Activated CD8-positive, alpha-beta memory T cell treated with anti-CD3 and anti-CD28 coated beads, Interleukin-2, amount 50 U/mL, for 4 hours (primary cell): Measurements from ENCODE around the gene BMPR1B.
"Not testable (repeated sequence)": the region's sequence is repeated elsewhere in the genome, so short reads cannot be mapped to it uniquely, and the experiment has no call there.

ENCODE experiments used
- DNase-seq: peaks from one replicate; pipeline ENCODE4 v3.0.0-alpha.2; 2020

The BMPR1B gene

DNA sequence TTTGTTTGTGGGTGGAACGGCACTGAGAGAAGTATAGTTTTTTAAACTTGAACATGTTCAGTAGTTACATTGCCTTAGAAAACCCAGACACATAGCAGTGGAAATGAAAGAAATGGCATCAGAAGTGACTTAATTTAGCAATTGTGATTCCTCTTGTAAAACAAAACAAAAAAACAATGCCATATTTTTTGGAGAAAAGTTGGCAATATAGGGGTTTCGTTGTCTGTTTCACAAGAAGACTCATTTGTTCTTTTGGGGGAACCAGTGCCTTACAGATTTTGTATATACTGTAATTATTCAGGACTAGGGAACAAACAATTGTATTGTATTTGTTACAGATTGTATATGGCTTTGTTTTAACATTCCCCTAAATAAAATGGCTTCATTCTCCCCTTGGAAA lies 400.3 kb downstream of the BMPR1B start:
- no peak for DNase-seq

DNA sequence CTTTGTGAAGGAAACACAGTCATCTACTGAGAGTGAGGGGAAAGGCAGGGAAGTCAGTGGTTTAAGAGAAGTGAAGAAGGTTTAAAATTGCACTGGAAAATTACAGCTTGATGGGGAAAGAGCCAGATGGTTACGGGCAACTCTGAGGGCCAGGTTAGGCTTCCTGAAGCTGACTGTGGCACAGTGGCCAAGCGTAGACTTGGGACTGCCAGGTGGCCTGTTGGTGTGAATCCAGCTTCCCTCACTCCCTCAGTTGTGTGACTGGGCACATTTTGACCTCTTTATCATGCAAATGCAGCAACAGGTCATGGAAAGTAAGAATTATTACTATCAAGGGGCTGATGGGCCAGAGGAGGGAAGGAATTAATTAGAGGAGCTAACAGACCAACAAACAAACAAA lies 400.9 kb downstream of the BMPR1B start:
- no peak for DNase-seq

DNA sequence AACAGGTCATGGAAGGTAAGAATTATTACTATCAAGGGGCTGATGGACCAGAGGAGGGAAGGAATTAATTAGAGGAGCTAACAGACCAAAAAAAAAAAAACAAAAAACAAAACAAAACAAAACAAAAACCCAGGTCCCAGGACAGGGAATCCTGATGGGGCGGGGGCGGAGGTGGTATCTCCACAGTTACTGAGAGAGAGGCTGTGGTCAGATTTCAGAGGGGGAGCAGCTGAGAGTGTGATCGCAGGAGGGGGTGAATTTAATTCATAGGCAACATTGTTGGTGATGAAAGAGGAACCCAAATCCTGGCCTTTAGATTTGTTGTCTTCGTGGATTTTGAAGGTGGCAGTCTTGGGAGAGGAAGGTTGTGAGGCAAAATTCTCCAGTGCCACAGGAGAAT lies 401.6 kb downstream of the BMPR1B start:
- DNase-seq = no peak

DNA sequence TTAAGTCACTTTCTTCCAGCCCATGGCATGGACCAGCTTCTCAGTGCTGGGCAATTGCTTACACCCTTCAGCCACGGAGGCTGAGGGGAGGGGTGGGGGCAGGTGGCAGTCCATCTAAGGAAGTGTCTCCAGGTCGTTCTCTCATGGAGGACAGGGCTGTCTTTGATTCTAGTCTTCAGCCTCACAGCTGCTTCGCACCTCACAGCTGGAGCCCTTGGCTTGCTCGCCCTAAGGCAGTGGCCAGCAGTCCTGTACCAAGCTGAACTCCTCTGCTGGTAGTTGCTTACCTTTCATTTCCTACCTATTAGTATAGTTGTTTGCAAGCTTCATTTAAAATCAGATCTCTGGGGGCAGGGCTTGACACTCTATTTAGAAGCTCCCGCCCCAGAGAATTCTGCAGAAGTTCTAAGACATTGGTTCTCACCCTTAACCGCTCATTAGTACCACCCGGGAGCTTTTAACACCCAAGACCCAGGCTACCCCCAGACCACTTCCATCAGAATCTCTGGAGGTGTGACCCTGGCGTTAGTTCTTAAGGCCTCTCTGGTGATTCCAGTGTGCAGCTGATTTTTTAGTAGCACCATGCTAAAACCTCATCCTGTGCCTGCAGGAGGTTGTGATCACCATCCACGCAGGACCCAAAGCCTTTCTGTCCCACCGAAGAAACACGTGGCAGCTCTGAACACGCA lies 404.2 kb downstream of the BMPR1B start:
- no peak for DNase-seq

DNA sequence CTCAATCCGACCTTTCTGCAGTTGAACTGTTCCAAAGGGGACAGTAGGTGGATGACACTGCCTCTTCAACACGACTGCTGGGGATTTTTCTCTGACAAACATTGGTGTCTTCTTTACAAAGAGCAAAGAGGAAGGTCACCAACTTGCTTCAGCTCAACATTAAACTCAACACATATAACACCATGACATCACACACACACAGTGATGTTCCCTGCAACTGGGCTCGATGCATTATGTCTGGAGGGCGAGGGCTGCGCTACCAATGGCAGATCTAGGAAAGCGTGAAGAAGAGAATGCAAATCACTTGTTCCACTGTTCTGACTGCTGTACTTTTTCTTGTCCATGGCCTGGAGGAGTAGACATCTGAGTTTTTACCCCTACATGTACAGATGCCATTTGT lies 405.1 kb downstream of the BMPR1B start:
- no peak for DNase-seq

DNA sequence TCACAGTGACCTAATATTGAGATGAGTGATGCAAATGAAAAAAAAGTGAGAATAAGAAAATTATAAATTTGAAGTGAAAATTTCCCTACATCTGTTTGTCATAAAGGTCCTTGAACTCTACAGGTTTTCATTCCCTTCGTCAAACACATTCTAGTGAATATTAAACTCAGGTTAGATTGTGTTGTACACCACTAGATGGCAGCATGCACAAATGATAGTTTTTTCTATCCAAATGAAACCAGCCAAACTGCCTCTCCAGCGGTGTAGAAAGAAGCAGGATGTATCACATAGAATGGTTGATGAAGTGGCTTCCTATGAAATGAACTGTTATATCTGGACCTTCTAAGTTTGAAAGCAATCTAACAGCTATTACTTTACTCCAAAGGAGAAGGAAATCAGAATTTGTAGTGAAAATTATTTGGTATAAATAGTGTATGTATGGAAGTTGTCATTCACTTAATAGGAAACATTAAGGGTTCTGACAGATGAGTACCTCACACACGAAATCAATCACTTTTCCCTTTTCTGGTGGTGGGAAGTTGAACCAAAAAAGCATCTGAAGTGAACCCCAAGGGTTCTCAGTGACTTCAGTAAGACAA lies 408.3 kb downstream of the BMPR1B start:
- DNase-seq = no peak

DNA sequence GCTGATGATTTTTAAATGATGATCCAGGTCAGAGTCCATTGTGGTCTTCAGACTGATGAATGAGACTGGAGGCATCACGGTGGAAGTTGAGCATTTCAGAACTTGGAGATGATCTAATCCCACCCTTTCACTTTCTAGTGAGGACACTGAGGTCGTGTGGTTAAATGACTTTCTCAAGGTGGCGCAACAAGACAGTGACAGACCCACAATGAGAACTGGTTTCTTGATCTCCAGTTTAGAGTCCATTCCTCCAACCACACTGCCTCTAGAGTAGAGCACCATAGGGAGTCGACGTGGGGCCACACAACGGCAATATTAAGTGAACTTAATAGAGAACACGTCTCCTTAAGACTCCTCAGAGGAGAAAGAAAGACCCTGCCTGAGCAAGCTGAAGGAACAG lies 410.1 kb downstream of the BMPR1B start:
- DNase-seq = no peak

DNA sequence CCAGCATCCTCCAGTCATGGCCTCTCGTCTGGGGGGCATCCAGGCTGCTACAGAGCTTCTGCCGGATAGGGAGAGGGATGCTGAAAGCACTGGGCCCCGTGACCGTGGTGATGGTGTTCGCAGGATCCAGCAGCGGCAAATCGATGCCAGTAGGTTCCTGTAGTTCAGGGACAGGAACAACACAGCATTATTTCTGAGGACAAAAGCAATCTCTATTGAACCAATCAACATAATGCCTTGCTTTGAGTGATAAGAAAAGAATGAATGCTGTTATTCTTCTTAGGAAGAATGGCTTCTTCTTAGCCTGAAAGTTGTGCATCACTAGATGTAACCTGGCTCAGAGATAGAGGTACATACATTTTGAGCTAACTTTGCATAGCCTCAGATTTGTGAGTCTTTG lies 412.4 kb downstream of the BMPR1B start:
- DNase-seq = no peak

DNA sequence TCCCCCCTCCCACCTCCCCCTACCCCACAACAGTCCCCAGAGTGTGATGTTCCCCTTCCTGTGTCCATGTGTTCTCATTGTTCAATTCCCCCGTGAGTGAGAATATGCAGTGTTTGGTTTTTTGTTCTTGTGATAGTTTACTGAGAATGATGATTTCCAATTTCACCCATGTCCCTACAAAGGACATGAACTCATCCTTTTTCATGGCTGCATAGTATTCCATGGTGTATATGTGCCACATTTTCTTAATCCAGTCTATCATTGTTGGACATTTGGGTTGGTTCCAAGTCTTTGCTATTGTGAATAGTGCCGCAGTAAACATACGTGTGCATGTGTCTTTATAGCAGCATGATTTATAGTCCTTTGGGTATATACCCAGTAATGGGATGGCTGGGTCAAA lies 413.6 kb downstream of the BMPR1B start:
- not testable (repeated sequence) for DNase-seq

DNA sequence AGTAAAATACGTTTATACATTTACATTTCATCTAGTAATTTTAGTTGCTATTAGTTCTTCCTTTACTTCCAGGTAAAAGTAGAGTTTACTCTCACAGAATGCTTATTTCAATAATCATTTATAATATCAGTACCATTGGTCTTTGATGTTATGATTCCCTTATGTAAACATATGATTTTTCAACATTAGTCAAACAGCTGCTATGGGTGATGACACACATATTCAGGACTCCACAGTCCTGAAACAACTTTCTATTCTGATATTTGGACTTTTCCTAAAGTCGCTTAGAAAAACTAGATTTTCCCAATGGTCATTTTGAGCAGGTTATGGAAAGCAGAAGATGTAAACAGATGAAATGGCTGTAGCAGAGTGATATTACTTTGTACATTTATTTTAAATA lies 421.2 kb downstream of the BMPR1B start:
- no peak for DNase-seq

DNA sequence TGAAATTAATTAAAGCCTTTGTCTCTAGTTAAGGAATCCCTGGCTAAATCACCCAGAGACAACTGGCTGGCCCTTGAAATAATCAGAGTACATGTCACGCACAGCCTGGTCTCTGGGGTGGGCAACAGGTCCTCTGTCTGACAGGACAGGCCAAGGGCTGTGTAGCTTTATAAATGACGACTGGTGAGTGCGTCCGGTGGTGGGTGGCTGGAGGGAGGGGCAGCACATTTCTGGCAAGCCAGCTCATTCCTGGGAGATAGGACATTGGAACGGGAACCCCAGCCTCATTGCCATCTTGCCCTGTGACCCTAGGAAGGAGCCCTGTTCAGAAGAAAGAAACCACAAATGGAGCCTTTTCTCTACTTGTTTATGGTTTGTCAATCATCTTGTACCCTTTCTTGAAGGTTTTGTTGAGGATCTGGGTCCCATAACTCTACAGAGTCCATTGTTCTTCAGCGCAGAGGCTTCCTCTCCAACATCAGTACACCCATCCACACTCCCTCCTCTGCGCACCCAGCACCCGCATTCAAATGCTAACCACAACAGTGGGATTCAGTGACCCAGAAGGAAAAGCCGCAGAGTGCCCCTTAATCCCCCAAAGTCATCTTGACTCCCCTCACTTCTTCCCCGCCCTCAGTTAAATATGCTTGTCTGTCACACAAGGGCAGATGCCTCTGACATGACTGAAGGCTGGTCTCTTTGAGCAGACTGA lies 422.9 kb downstream of the BMPR1B start:
- DNase-seq = no peak

DNA sequence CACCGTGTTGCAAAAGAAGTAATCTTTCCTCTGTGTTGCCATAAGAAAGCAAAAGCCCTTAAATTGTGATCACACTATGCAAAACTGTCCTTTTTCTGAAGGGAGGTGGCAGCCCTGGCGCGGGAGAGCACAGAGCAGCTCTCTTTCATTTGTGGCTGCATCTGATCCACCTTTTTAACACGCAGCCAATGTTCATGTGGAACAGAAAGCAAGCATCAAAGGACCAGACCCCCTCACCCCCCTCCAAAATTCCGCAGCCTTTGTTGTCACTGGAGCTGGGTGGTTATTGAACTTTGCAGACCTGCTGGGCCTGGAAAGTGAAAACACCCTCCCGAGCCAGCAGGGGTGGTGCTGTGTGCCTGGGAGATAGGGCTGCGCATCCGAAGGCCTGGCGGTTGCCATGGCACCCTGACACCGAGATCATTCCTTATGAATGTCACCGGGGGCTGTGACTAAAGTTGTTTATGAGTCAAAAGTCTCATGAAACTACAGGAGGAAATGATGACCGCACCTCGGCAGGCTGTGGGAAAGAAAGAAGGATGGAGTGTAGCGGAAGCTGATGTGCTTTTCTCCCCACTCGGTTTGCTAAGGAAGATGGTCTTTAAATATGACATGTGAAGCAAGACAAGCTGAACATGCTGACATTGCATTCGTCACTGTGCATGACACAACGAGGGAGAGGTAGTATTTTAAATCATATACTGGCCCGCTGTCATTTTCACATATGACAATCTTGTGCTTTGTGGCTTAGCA lies 423.7 kb downstream of the BMPR1B start:
- DNase-seq = no peak

DNA sequence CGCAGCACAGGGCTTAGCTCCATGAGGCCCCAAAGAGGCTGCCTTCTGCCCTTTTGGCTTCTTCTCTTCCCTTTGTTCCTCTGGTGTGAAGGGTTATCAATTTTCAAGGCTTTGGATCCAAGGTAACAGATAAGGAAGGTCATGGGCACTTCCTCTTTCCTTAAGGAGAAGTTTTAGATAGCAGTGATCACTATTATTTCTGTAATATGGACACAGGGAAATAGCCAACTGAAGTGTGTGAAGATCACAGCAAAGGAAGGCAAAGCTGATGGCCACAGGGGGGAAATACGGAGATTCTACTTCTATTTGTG lies 424.2 kb downstream of the BMPR1B start:
- DNase-seq = no peak

DNA sequence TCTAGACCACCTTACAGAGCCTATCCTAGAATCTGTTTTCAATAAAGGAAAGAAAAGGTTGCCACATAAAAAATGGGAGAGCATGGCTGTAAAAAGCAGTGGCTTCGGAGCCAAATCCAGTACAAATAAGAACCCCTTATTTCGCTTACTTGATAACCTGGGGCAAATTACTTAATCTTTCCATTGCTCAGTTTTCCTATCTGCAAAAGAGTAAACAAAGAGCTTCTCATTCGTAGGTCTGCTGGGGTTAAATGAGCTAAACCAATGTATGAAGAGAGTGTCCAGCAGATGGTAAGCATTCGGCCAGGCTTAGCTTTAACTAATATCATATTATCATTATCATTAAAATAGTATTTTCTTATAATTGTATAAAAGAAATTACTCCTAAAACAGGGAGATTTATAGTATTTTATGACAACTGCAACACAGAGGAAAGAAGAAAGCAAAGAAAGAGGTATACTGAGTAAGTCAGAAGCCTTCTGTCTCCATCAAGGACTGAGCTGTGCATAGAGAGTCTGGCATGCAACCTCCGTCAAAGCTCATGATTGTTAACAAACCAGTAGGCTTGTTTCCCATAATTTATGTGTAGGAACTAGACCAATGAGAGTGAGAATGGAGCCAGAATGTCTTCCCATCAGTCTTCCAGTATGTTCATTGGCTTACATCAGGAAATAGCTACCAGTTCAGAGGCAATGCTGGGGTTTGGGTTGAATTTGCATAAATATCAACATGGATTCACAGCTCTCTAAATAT lies 426.1 kb downstream of the BMPR1B start:
- DNase-seq = no peak

DNA sequence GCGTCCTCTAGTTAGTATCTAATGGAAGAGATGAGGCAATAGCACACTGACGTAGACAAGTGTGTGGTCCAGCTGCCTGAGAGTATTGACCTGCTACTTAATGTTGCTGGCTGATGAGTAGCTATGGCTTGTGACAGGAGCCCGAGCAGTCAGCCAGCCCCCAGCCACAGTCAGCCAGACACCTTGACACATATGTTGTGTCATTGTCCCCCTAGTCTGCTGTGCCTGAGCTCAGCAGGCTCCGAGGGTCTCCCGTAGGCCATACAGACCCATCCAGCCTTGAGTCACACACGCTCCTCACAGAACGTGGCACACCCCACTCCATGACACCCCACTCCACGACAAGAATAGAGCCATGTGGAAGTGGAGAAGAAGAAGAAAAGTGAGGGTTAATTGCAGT lies 428.9 kb downstream of the BMPR1B start:
- no peak for DNase-seq

DNA sequence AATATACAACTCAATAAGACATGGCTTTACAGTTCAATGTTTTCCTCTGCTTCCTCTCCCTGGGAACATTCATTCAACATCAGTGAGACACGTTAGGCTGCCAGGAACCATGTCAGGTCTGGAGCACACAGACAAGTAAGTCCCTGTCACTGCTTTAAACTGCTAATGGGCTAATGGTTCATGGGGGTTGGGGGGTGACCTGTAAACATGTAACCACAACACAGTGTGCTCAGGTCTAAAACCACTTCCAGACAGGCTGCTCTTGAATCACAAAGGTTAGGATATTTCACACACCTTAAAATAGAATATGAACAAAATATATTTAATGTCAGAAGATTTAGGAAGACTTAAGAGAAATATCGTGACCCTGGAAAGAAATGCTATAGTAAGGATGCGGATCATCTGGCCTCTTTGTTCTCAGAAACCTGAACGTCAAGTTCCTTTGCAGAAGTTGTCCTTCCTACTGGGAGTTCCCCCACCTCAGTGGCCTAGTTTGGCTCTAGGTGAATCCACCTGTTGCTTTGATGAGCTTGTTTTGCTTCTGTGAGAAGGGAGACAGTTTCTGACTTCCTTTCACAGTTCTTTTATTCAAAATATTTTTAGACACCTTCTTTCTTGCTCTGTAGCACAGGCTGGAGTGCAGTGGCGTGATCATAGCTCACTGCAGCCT lies 431.1 kb downstream of the BMPR1B start:
- DNase-seq = no peak

DNA sequence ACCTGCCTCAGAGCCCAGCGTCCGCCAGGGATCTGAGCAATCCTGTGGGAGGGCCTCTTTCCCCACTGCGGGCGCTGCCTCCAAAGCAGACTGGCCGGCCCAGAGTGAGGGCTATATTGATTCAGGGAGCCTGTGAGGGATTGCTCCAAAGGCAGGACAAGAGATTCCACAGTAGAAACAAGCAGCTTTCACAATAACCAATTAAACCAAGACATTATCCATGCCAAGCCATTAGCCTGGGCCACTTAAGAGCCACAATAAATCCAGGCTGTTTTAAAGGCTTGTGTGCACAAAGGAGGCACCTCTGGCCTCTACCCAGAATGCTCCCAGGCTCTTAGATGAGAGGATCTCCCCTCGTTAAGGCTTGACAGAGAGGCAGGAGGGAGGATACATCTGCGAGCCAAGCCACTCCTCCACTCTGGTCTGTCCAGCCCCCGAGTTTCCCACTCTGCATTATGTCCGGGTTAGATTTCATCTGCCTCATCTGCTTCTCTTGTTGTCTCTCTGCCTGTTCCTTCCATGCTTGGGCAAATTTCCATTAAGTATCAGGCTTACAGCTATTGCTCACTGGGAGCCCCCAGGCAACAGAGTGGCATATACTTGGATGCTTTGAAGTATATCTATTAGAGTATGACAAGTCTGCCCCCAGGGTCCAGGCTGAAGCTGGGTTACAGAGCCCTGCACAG lies 433.1 kb downstream of the BMPR1B start:
- DNase-seq = no peak

DNA sequence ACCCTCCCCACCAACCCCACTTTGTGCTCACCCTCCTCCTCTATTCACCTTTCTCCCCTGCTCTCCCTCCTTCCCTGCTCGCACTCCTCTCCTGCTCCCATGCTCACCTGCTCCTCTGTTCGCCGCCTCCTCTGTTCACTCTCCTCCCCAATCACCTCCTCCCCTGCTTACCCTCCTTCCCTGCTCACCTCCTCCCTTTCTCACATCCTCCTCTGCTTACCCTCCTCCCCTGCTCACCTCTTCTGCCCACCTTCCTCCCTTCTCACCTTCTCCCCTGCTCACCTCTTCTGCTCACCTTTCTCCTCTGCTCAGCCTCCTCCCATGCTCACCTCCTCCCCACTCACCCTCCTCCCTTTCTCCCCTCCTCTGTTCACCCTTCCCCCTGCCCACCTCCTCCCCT lies 433.8 kb downstream of the BMPR1B start:
- no peak for DNase-seq

DNA sequence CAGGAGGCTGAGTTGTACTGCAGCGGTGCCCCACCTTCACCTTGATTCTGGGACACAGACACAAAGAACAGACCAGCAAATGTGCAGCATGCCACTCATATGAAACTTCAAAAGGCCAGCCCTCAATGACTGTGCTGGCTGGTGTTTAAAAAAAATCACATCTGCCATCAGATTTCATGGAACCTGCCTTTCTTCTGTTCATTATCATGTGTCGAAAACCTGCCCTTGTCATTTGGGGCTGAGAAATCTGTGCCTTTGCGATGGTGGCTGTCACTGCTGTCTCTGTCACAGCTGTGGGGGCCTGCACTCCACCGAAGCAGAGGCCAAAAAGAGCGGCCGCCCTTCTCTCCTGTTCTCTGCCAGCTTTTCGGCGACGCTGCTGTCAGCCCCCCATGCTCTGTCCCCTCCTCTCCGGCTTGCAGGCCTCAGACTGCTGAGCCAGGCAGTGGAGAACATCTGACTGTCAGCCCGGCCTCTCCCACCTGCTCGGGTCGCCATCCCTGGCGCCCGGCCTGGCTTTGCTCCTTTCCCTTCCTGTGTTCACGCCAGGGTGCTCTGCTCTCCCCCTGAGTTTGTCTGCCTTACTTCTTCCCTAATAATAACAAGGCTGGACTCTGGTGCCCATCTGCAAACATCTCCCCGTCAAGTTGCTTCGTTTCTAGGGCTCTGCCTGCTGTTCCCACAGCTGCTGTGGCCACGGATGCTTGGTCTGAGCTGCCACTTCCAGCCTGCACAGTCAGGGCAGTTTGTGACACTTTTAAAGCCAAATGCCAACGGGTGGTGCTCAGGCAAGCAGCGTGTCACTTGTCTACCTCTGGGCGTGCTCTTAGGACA lies 435.9 kb downstream of the BMPR1B start:
- DNase-seq = no peak

DNA sequence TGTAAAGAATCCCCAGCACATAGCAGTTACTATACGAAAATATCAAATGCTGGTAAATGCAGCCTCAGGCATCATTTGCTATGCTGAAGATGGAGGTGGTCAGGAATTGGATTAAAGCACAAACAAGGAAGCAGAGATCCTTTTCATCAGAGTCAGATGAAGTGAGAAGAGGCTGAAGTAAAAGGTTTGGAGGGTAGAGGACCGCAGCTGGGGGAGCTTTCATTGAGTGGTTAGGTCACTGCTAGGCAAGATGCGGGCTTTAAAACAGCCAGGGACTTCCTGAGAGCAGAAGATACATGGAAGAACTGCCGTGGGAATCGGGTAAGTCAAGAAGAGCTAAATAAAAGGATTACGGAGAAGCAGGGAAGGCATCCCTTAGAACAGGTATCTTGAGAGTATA lies 439.6 kb downstream of the BMPR1B start:
- DNase-seq = no peak

DNA sequence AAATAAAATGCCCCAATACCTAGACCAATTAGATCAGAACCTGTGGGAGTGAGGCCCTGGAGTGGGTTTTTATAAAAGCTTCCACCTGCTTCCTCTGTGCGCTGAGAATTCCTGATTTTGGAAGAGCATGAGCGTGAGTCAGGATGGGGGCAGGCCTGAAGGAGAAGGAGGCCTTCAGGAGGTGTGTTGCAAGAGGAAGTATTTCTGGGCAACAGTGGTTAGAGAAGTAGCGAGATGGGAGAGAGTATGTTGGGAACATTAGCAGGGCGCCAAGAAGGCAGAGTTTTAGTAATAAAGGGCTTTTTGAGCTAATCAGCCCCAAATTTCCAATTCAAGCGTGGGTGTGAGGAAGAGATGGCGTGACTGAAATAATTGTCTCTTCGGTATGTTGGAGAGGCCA lies 441.2 kb downstream of the BMPR1B start:
- DNase-seq = no peak
